HL-60 (cell line): Measurements from ENCODE around the gene NACC2.

ENCODE experiments used
- CTCF ChIP-seq: IDR thresholded peaks from one replicate; pipeline ENCODE4 v1.5.1; 2011; ENCODE audit warnings: low read length, control low read depth, inconsistent platforms; ENCODE audit not compliant: insufficient read depth
- GABPA ChIP-seq: IDR thresholded peaks from 2 replicates; pipeline ENCODE4 v1.6.1; 2012; ENCODE audit warnings: low read depth
- POLR2AphosphoS5 ChIP-seq: IDR thresholded peaks from 2 replicates; pipeline ENCODE4 v1.6.1; 2012; ENCODE audit warnings: low read depth
- REST ChIP-seq: IDR thresholded peaks from 2 replicates; pipeline ENCODE4 v1.6.1; 2012; ENCODE audit warnings: low read depth; ENCODE audit not compliant: insufficient replicate concordance
- SPI1 ChIP-seq: IDR thresholded peaks from 2 replicates; pipeline ENCODE4 v1.6.1; 2012; ENCODE audit warnings: low read depth, mild to moderate bottlenecking, borderline replicate concordance

GRCh38 chr9:135958485-135958884, 136.6 kb downstream of the NACC2 start:
- no peak for TF ChIP-seq CTCF
- no peak for TF ChIP-seq POLR2AphosphoS5
- no peak for TF ChIP-seq REST
- no peak for TF ChIP-seq GABPA
- no peak for TF ChIP-seq SPI1
